Measurements from ENCODE around the gene DIRAS3.
"Not testable (repeated sequence)": the region's sequence is repeated elsewhere in the genome, so short reads cannot be mapped to it uniquely, and the experiment has no call there.

Gene DIRAS3

DNA sequence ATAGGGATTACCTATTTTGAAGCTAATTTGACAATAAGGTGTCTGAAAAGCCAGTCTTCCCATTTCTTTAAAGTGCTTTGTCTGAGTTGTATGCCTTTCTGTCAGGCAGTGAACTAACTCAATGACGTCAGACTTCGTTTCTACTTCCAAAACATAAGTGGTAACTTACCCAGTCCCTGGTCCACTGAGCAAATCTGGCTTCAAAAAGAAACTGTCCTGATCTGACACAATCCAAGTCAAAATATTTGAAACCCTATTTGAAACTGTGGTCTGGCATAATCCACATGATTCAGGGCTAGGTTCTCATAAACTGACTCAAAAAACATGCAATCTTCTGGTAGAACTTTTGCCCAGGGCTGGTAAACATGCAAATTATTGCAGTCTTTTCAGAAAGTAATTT lies 34.0 kb downstream of the DIRAS3 start:
- DNase-seq = no peak

DNA sequence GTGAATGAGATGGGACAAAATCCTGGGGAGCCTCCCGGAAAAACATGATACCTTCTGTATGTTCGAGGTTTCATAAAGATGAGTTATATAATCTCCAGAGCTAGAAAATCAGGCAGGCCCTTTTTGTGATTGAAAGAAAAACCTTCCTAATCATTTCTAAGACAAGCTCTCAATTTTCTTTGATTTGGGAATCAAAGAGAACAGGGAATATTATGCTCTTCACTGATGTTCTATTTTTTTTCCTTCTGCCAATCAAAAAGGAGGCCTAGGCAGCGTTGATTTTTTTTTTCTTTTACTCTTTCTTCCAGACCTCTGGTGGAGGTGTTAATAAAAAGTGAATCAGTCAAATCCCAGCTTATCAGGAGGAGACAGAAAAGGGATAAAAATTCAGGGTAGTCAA lies 34.5 kb downstream of the DIRAS3 start:
- DNase-seq = no peak

DNA sequence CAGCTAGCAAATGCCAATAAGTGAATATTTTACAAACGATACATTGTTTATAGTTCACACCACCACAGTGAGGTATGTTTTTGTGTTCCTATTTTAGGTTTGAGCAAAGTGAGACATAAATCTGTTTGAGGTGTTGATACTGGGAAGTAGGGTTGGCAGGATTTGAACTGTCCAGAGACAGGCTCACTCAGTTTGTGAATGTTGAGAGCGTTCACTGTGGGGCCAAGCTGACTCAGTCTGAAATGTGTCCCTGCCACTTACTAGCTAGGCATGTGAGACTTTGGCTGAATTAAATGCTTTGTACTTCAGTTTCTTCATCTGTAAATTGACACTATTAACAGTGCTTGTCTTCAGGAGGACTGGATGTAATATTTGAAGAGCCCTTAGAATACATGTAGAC lies 35.1 kb downstream of the DIRAS3 start:
- no peak for DNase-seq

DNA sequence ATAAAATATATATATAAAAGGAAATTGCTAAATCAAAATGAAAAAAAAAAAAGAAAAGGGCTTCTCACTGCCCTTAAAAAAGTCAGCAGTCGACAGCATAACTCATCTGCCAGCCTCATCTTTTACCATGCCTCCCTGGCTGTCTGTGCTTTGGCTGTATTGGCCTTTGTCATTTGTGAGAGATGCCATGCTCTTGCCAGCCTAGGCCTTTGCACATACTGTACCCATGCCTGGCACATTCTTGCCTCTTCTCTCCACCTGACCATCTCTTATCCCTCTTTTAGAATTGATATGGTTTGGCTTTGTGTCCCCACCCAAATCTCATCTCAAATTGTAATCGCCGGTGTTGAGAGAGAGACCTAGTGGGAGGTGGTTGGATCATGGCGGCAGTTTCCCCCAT lies 37.1 kb downstream of the DIRAS3 start:
- DNase-seq = no peak

DNA sequence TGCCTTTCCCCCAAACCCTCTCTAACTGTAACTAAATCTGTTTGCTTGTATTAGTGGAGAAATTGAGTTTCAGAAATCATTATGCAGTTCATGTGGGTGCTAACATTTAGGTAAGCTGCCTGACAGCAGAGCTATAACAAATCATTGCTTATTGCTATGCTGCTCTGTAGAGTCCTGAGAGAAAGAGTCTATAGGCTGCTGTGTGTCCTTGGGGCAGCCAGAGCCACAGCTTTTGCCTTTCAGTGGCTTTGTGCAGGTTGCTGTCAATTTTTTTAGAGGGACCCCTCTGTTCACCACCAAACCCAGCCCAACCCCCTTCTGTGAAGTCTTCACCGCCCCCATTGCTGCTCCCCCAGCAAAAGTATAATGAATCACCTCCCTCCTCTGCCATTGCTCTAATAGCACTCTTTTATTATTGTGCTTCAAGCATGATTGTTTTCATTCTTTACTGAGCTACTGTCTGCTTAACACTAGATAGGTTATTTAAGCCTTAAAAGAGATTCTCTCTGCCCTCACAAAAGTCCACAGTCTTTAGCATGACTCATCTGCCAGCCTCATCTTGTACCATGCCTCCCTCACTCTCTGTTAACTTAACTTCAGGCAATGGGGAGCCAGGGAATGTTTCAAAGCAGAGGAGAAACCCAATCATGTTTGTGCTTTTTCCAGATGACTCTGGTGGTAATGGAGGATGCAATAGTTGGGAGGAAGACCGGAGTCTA lies 38.6 kb downstream of the DIRAS3 start:
- no peak for DNase-seq

DNA sequence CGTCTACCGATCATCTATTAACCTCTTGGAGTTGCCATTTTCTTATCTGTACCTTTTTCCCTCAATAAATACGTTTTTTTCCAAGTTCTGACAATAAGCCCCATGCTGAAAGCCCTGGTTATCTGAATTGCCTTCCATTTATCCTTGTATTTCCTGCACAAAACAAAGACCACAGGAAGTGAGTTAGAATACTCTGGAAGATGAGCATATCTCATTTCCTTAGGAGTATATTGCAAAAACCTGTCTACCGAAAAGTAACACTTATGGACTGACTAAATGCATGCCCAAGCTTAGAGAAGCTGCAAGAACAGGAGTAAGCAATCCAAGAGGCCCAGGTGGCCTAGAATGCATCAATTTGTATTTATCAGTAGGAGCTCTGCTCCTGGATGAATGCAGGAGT lies 39.9 kb downstream of the DIRAS3 start:
- no peak for DNase-seq

DNA sequence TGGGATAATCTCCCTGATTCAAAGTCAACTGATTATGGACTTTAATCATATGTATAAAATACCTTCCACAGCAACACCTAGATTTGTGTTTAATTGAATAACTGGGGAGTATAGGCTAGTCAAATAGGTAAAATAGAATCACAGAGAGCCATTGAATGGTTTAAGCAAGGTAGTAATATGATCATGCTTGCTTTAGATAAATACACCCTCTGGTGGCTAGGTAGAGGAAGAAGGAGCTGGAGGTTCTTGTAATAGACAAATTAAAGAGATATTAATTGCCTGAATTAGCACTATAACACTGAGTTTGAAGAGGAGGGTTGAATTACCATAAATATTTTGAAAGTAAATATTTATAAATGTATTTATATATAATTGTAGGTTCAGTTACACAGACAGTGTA lies 40.3 kb downstream of the DIRAS3 start:
- no peak for DNase-seq

DNA sequence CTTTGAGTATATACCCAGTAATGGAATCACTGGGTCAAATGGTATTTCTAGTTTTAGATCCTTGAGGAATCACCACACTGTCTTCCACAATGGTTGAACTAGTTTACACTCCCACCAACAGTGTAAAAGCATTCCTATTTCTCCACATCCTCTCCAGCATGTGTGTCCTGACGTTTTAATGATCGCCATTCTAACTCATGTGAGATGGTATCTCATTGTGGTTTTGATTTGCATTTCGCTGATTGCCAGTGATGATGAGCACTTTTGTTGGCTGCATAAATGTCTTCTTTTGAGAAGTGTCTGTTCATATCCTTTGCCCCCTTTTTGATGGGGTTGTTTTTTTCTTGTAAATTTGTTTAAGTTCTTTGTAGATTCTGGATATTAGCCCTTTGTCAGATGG lies 46.8 kb downstream of the DIRAS3 start:
- DNase-seq = not testable (repeated sequence)

DNA sequence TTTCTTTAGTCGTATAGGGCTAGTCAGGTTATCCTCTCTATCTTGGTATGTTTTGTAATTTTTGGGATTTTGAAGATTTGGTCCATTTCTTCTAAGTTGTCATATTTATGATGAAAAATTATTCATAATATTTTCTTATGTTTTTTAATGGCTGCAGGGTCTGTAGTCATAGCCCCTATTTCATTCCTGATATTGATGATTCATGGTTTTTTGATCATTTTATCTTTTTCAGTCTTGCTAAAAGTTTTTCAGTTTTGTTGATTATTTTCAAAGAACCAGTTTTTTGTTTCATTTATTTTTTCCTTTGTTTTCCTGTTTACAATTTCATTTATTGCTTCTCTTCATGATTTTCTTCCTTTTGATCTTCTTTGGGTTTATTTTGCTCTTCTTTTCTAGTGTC lies 50.2 kb downstream of the DIRAS3 start:
- no peak for DNase-seq

DNA sequence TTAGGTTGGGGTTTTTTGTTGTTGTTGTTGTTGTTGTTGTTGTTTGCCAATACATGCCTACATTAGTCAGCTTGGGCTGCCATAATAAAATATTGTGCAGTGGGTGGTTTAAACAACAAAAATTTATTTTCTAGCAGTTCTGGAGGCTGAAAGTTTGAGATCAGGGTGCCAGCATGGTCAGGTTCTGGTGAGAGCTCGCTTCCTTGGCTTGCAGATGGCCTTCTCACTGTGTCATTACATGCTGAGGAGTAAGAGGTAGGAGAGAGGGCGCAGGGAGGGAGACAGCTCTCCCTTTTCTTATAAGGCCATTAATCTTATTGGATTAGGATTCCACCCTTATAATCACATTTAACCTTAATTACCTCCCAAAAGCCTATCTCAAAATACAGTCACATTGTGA lies 52.7 kb downstream of the DIRAS3 start:
- no peak for DNase-seq
